ENCODE results near the gene DHPS.
"Not testable (repeated sequence)": the region's sequence is repeated elsewhere in the genome, so short reads cannot be mapped to it uniquely, and the experiment has no call there.

DHPS gene

GRCh38 chr19:12681074-12681987, at the start of gene DHPS:
DHPS (minus strand) TSS chr19:12681880; CDS start chr19:12681766, 114 bp downstream.
- peak; percentile 93 for DNase-seq

- no peak for DNase-seq
Measured at GRCh38 chr19:12731337-12731736, 49.7 kb upstream of the DHPS start.

DNA sequence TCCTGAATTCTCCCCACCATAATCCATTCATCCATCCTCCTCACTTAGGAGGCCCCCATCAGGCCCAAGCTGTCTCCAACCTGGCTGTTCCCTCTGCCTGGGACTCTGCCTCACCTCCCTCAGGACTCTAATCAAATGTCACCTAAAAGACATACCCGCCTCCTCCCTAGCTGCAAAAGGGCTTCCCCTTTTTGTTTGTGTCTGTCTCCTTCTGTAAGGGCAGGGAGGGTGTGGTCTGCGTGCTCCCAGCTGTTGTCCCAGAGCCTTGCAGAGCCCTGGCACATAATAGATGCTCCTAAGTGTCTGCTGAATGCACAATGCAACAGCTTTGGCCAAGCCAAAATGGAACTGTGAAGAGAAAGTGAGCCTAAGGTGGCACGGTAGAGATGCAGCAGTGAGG, 48.4 kb upstream of the DHPS start:
- no peak for DNase-seq

GRCh38 chr19:12727745-12728433, 46.2 kb upstream of the DHPS start:
- no peak for DNase-seq

DNA sequence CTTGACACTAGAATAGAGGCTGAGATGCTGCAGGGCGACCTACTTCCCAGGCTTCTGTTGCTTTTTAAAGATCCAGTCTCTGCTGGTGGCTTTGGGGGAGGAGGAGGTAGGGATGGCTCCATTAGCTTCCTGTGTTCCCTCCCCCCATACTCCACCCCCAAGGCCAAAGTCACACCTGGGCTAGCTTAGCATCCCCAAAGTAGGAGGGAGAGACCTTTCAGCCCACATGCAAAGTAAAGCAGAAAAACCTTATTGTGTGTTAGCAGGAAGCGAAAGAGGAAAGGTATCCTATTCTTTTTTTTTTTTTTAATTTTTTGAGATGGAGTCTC, 45.3 kb upstream of the DHPS start:
- DNase-seq: no peak

- not testable (repeated sequence) for DNase-seq
Measured at GRCh38 chr19:12725612-12726011, 43.9 kb upstream of the DHPS start.

DNA sequence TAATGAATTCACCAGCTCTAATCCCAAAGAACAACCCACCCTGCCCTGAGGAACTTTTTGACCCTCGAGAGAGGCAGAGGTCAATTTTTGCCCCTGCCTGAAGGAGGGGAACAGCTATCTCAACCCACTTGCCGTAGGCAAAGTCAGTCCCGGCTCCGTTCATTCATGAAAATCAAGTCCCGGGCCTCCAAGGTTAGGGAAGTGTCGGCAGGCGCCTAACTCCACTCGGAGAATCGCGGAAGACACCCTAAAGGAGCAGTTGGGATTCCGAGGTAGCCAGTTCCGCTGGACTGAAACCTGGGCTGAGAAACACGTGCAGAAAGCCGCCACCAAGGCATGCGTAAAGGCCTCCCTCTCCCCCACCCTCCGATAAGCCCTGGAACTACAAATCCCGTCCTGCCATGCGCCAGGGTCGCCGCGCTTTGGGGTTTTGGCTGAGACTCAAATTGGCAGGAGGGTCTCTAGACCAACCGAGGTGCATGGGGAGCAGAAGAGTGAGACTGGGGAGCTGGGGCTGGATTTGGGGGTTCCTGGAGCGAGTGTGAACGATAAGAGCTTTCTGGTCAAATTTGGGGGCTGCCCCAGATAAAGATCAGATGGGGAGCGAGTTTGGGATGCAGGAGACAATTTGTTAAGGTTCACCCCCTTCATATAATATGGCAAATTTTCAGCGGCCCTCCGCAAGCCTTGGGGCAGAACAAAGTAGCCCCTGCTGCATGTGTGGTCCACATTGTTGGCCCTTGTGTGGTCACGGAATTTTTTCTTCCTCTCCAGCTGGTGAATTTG, 42.2 kb upstream of the DHPS start, which contains the start of gene TNPO2:
Gene TNPO2 (minus strand): TSS at position 292 of the 786 bp plus-strand sequence. CDS start 2,955 bp downstream, outside the sequence.
- peak; percentile 79 for DNase-seq

DNA sequence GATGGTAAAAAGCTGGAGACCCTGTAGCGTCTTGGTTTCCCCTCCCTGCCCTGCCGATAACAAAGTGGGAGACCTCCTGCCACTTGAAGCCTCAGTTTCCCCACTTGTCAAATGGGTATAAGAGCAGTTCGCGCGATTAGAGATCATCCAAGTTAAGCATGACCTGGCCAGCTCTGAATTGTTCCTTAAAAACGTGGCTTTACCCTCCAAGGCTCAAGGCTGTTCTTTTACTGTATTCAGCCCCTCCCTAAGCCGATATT, 41.6 kb upstream of the DHPS start:
- no peak for DNase-seq

GRCh38 chr19:12722566-12723380, 41.1 kb upstream of the DHPS start:
- peak; percentile 96 for DNase-seq

DNA sequence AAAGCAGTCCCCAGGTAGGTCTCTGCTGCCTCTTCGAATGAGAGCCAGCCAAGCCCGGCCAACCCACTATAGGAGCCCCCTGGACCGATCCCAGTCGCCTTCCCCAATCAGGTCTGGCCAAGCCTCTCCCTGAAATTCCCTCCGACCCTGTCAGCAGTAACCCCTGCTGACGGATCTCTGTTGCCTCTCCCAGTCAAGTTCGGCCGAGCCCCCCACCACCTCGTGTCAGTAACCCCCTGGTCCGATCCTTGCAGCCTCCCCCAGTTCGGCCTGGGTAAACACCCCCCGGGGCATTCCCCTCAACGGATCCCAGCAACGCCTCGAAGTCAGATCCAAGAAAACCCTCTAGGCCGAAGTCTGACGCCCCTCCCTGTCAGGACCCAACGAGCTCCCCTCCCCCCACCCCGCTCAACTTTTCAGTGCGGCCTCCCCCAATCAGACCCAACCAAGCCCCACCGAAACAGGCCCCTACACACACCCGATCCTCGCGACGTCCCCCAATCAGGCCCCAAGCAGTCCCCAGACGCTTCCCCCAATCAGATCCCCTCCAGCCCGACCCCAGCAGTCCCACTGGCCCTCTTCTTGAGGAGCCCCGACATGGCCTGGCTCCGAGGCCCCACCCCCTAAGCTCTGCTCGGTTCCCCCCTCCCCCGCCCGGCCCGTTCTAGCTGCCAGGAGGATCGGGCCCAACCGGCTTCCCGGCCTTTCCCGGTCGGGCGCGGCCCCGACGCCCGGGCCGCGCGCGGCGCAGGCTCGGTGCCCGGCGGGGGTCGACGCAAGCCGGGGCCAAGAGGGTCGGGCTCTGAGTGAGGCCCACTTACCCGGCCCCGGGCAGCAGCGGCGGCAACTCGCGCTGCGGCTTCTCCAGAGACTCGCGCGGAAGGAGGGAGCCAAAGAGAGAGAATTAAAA, 40.2 kb upstream of the DHPS start:
- DNase-seq: peak; percentile 63

DNA sequence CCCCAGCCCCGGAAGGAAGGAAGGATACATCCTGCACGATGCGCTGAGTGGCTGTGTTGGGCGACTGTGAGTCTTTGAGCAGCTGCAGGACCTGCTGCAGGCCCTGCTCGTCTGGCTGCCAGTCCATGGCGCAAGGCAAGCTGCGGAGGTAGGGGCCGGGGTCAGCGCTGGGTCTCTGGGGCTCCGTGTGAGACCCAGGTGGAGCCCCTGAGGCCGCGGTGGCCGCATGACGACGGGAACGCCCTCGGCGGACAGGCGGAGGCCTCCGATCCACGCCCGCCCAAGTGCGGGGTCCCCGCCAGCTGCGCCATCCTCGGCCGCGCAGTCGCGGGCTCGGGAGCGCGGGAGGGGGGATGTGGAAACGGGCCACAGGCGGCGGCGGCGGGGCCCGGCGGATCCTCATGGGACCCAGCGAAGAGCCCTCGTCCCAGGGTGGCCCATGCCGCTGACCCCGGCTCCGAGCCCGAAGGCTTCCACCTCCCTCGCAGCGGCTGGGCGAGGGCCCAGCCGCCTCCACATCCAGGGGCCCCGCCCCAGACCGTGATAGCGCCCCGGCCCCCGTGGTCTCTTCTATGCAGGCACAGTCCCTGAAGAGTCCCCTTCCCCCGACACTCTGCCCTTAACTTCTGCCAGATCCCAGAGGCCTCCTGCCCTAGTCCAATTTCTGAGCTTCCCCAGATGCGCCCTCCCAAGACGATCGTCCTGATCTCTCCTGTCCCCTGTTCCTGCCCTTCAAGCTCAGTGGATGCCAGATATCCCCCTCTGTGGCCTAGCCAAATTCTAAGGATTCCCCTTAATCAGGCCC, 39.4 kb upstream of the DHPS start:
- no peak for DNase-seq

- DNase-seq: no peak
Measured at GRCh38 chr19:12720296-12720695, 38.6 kb upstream of the DHPS start.

DNA sequence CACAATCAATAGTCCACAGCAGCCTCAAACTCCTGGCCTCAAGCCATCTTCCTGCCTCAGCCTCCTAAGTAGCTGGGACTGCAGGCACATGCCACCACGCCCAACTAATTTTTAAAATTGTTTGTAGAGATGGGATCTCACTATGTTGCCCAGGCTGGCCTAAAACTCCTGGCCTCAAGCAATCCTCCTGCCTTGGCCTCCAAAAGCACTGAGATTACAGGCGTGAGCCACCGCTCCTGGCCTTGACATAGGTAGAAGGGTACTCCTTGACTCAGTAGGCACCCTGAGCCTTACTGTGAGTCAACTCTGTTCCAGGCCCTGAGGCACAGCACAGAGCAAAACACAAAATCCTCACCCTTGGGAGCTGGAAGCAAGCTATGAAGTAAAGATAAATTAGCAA, 34.2 kb upstream of the DHPS start:
- no peak for DNase-seq

GRCh38 chr19:12715102-12715501, 33.4 kb upstream of the DHPS start:
- no peak for DNase-seq

DNA sequence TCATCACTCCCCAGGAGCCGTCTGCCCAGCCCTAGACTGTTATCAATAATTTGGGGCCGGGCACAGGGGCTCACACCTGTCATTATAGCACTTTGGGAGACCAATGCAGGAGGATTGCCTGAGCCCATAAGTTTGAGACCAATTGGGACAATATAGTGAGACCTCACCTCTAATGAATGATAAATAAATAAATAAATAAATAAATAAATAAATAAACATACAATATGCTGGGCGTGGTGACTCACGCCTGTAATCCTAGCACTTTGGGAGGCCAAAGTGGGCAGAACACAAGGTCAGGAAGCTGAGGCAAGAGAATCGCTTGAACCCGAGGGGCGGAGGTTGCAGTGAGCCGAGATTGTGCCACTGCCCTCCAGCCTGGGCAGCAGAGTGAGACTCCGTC, 31.6 kb upstream of the DHPS start:
- not testable (repeated sequence) for DNase-seq

- DNase-seq: not testable (repeated sequence)
Measured at GRCh38 chr19:12712077-12712476, 30.4 kb upstream of the DHPS start.

- DNase-seq: no peak
Measured at GRCh38 chr19:12711187-12711586, 29.5 kb upstream of the DHPS start.

- no peak for DNase-seq
Measured at GRCh38 chr19:12708641-12709040, 27.0 kb upstream of the DHPS start.

- DNase-seq: no peak
Measured at GRCh38 chr19:12706332-12706718, 24.6 kb upstream of the DHPS start.

DNA sequence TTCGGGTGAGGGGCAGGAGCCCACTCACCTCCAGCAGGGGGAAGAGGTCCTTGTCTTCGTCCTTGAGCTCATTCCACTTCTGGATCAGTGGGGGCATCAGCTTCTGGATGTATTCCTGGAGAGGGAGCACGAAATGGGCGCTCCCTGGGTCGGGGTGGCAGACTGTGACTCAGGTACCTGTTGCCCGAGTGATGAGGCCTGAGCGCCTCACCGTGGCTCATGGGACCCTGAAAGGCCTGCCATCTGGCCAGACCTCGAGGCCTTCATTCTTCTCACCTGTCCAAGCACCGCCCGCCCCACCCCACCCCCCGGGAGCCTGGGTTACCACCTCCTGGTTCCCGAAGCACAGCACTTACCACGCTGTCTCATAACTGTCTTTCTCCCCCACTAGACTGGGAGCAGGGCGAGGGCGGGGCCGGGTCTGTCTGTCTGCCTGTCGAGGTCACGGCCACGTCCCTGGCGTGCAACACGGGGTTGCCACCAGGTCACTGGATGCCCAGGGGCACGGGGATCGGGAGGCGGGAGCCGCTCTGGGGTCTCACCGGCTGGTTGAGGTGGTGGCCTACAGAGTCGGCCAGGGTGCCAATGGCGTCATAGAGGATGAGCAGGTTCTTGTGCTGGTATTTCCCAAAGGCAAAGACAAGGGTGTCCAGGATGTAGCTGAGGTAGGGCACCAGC, 24.1 kb upstream of the DHPS start:
- no peak for DNase-seq

Data from stimulated activated CD4-positive, alpha-beta T cell treated with anti-CD3 and anti-CD28 coated beads, Interleukin-1b, Interleukin-23, amount 100 ng/mL, for 48 hours (primary cell).